Smooth muscle cell (in vitro differentiated cells): ENCODE results near the gene ZNF274. TPM values are rescaled to one million over a fixed set of nuclear protein-coding genes. Genes with fewer than 3 reads are reported as not detected.

ENCODE experiments used
- DNase-seq: peaks from one replicate; lab custom pipeline; 2025; ENCODE audit not compliant: unreplicated experiment; lab: John Stamatoyannopoulos, UW
- H2AFZ ChIP-seq: fragments of 200-600 bp; sonication (generic); 2 replicates; pipeline ENCODE4 v1.6.0; 2016; ENCODE audit warnings: antibody characterized with exemption, low read depth, mild to moderate bottlenecking
- H3F3A ChIP-seq: fragments of 200-600 bp; sonication (generic); 2 replicates; pipeline ENCODE4 v1.6.0; 2017; ENCODE audit warnings: antibody characterized with exemption, low read depth
- H3K27ac ChIP-seq: fragments of 200-600 bp; sonication (generic); 2 replicates; pipeline ENCODE4 v1.5.1; 2016; ENCODE audit warnings: low read depth, mild to moderate bottlenecking
- H3K27me3 ChIP-seq: fragments of 200-600 bp; sonication (generic); 2 replicates; pipeline ENCODE4 v1.6.1; 2016; ENCODE audit warnings: low read depth, mild to moderate bottlenecking
- H3K36me3 ChIP-seq: fragments of 200-600 bp; sonication (generic); 2 replicates; pipeline ENCODE4 v1.5.1; 2016; ENCODE audit warnings: low read depth
- H3K4me1 ChIP-seq: fragments of 200-600 bp; sonication (generic); 2 replicates; pipeline ENCODE4 v1.5.1; 2016; ENCODE audit warnings: low read depth
- H3K4me2 ChIP-seq: fragments of 200-600 bp; sonication (generic); 2 replicates; pipeline ENCODE4 v1.6.0; 2016; ENCODE audit warnings: mild to moderate bottlenecking
- H3K4me3 ChIP-seq: fragments of 200-600 bp; sonication (generic); 2 replicates; pipeline ENCODE4 v1.5.1; 2016; ENCODE audit warnings: mild to moderate bottlenecking
- H3K79me2 ChIP-seq: fragments of 200-600 bp; sonication (generic); 2 replicates; pipeline ENCODE4 v1.6.0; 2016; ENCODE audit warnings: low read depth, mild to moderate bottlenecking
- H3K9ac ChIP-seq: fragments of 200-600 bp; sonication (generic); 2 replicates; pipeline ENCODE4 v1.6.0; 2016; ENCODE audit warnings: low read depth
- H3K9me3 ChIP-seq: fragments of 200-600 bp; sonication (generic); replicated peaks from 2 replicates; pipeline ENCODE4 v1.5.1; 2016; ENCODE audit warnings: low read depth
- H4K20me1 ChIP-seq: fragments of 200-600 bp; sonication (generic); 2 replicates; pipeline ENCODE4 v1.6.0; 2016; ENCODE audit warnings: low read depth
- WGBS: methylation state at CpG from one replicate; pipeline ENCODE4 v1.1.7; 2016; ENCODE audit warnings: low lambda C conversion rate; 5-methylcytosine and 5-hydroxymethylcytosine counted together
- polyA plus RNA-seq: library from polyadenylated mRNA; unstranded; fragments of >200 nt; fragmentation: Nextera tagmentation; extraction: Ambion mirVana; gene quantifications from 2 replicates; pipeline ENCODE4 v1.2.1, GENCODE V29; 2016
- total RNA-seq: library from RNA; depleted of rRNA; stranded (reverse); fragments of >200 nt; gene quantifications from 2 replicates; pipeline ENCODE4 v1.2.3, GENCODE V29; 2014
- TF ChIP-seq, protein P1 (sequence below): fragments of 200-600 bp; sonication (generic); IDR thresholded peaks from 2 replicates; pipeline ENCODE4 v1.5.1; 2017; ENCODE audit warnings: borderline replicate concordance, mild to moderate bottlenecking, antibody characterized with exemption; ENCODE audit not compliant: insufficient read depth, poor library complexity, severe bottlenecking

The ZNF274 gene
- total and polyA plus RNA-seq, 2 experiments from 2014 or later = 23.8 to 27.2 TPM

DNA sequence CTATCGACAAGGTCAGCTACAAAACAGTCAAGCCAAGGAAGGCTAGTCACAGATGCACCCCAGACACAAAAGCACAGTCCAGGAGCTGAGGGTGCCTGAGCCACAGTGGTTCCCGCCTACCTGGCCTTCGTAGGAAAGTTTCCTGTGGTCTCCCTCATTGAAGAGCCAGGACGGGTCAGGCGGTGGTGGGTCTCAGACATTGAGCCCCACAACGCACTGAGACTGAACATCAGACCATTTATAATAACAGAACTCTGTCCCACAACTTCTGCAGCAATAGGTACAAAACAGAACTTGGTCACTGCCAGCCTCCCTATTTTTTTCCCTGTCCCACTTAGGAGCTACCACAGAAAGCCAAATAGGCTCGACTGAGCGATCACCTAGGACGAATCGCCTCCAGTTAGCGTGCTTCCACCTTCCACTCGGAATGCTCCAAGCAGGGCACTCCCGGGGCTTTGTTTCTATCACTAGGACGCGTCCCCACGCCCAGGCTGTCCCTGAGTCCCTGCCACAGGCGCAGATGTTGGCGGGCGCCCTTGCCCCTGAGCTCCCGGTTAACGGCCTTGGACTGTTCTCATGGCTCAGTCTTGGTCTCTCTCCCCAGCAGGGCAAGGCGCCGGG, 45.2 kb downstream of the ZNF274 start:
- peaks cover 6% of the 10 kb centered on the region for H3F3A ChIP-seq
- no peaks in the 10 kb centered on the region for H4K20me1 ChIP-seq
- peak overlapping the region; percentile 47 for H3K27ac ChIP-seq
- H3K4me2 ChIP-seq = peak overlapping the region; percentile 95
- H3K4me3 ChIP-seq = peak overlapping the region; percentile 93
- H3K27me3 ChIP-seq = no peaks in the 10 kb centered on the region
- H3K9me3 ChIP-seq = no peaks in the 10 kb centered on the region
- peak overlapping the region; percentile 54 for H3K9ac ChIP-seq
- H3K79me2 ChIP-seq = peaks cover 10% of the 10 kb centered on the region
- peak overlapping the region; percentile 94 for H2AFZ ChIP-seq
- H3K36me3 ChIP-seq = peaks cover 7% of the 10 kb centered on the region
- peaks cover 9% of the 10 kb centered on the region for H3K4me1 ChIP-seq
- 9% methylated on average over 23 of the region's 23 CpGs for WGBS
- TF ChIP-seq, protein P1, sequence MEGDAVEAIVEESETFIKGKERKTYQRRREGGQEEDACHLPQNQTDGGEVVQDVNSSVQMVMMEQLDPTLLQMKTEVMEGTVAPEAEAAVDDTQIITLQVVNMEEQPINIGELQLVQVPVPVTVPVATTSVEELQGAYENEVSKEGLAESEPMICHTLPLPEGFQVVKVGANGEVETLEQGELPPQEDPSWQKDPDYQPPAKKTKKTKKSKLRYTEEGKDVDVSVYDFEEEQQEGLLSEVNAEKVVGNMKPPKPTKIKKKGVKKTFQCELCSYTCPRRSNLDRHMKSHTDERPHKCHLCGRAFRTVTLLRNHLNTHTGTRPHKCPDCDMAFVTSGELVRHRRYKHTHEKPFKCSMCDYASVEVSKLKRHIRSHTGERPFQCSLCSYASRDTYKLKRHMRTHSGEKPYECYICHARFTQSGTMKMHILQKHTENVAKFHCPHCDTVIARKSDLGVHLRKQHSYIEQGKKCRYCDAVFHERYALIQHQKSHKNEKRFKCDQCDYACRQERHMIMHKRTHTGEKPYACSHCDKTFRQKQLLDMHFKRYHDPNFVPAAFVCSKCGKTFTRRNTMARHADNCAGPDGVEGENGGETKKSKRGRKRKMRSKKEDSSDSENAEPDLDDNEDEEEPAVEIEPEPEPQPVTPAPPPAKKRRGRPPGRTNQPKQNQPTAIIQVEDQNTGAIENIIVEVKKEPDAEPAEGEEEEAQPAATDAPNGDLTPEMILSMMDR = no peak
- DNase-seq = no peak

DNA sequence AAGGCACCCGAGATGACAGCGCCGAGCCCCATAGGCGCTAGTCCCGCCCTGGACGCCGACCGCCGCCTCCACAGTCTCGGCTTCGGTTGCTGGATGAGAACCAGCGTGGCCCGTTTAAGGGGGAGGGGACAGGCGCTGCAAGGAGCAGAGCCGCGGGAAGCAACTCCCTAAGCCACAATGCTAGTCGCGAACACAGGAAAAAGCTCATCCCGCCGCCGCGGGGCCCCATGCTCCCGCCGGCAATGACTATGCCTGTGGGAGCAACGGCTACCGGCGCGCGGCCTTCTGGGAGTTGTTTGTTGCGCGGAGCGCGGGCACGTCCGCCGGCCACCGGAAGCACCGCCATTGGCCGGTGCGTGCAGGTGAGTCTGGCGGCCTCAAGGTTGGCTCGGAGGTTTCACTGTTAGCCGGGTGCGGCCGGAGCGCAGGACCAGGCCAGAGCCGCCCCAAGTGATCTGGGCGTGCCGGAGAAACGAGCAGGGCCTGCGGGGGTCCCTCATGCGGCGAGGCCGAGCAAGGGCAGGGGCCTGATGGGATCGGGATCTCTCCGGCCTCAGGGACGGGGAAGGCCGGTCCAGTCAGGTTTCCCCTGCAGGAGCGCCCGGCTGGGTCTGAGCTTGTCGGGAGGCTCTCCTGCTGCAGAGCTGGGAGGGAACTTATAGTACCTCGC, 45.9 kb downstream of the ZNF274 start, which contains the start of gene ZNF544:
Gene ZNF544, plus strand, starts transcription at position 330 of the 670 bp plus-strand sequence. CDS start 15,110 bp downstream, outside the sequence.
- Histone ChIP-seq H3K79me2 (peaks cover 15% of the 10 kb centered on the region), H3K27ac (peak within 1 kb of the TSS; percentile 47), H3K4me3 (peak within 1 kb of the TSS; percentile 93), H3F3A (peaks cover 6% of the 10 kb centered on the region), H3K4me1 (peaks cover 9% of the 10 kb centered on the region), H3K9ac (peak within 1 kb of the TSS; percentile 54), H3K27me3 (no peaks in the 10 kb centered on the region), H2AFZ (peak within 1 kb of the TSS; percentile 94), H3K4me2 (peak within 1 kb of the TSS; percentile 95), H4K20me1 (no peaks in the 10 kb centered on the region), H3K36me3 (peaks cover 14% of the 10 kb centered on the region), H3K9me3 (no peaks in the 10 kb centered on the region)
- DNase-seq = peak; percentile 40
- WGBS = 1% methylated on average over 55 of the region's 62 CpGs
- TF ChIP-seq, protein P1 = peak; percentile 13

DNA sequence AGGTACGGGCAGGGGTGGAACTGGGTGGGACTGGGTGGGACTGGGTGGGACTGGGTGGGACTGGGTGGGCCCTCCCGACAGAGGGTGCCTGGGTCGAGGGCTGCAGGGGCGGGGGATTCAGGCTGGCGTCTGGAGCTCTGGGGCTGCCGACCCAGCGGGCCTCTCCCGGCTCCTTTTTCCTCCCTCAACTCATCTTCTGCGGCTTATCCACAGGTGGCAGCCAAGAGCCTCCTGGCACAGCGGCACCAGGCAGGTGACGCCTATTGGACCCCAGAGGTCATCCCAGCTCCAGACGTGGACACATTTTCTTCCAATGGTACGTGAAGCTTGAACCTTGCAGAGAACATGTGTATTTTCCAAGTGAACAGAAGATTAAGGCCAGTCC, 46.4 kb downstream of the ZNF274 start:
- H3K27me3 ChIP-seq = no peaks in the 10 kb centered on the region
- no peaks in the 10 kb centered on the region for H4K20me1 ChIP-seq
- H3F3A ChIP-seq = peaks cover 6% of the 10 kb centered on the region
- peaks cover 9% of the 10 kb centered on the region for H3K4me1 ChIP-seq
- H3K4me3 ChIP-seq = peak overlapping the region; percentile 93
- H3K9ac ChIP-seq = peak overlapping the region; percentile 54
- H2AFZ ChIP-seq = peak overlapping the region; percentile 94
- H3K9me3 ChIP-seq = no peaks in the 10 kb centered on the region
- peaks cover 17% of the 10 kb centered on the region for H3K36me3 ChIP-seq
- 8% methylated on average over 8 of the region's 13 CpGs for WGBS
- TF ChIP-seq, protein P1 = no peak
- peak overlapping the region; percentile 95 for H3K4me2 ChIP-seq
- H3K27ac ChIP-seq = no peak overlapping the region
- peaks cover 15% of the 10 kb centered on the region for H3K79me2 ChIP-seq
- DNase-seq = no peak

DNA sequence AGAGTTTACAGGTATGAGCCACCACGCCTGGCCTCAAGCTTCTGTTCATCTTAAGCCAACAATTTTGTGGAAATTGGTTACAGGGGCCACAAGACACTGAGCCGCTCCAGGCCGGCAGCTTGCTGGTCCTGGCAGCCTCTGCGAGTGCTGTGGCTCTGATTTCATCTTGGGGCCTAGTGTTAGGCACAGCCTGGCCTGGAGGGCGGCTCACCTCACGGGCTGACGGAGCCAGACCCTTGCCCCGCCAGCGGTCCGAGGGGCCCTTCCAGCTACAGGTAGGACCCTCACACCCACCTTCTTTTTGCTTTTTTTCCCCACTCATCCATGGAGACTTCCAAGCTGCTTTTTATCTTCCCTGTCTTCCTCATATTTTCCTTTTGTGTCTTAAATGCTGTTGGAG, 54.5 kb downstream of the ZNF274 start:
- no peaks in the 10 kb centered on the region for H3K4me1 ChIP-seq
- TF ChIP-seq, protein P1 = no peak
- H2AFZ ChIP-seq = no peak overlapping the region
- H3K27ac ChIP-seq = no peak overlapping the region
- no peak for DNase-seq
- H3K79me2 ChIP-seq = peaks cover 17% of the 10 kb centered on the region
- peaks cover 24% of the 10 kb centered on the region for H3K36me3 ChIP-seq
- H3K9me3 ChIP-seq = no peaks in the 10 kb centered on the region
- no peak overlapping the region for H3K4me3 ChIP-seq
- H3K9ac ChIP-seq = no peak overlapping the region
- no peak overlapping the region for H3K4me2 ChIP-seq
- H4K20me1 ChIP-seq = no peaks in the 10 kb centered on the region
- 96% methylated on average over 10 of the region's 10 CpGs for WGBS
- H3F3A ChIP-seq = no peaks in the 10 kb centered on the region
- H3K27me3 ChIP-seq = no peaks in the 10 kb centered on the region
